IMR-90 (cell line): Measurements from ENCODE around the gene PTX4. TPM values are rescaled to one million over a fixed set of nuclear protein-coding genes. Genes with fewer than 3 reads are reported as not detected.
A peak's percentile ranks its signal among the peaks of the same experiment; 100 is the strongest.

Source experiments
- ATAC-seq: fragments of 200-7000 bp; cut with Tn5 transposase; 2 replicates; pipeline ENCODE4 v1.9.1; 2020; ENCODE audit warnings: low read depth, mild to moderate bottlenecking, moderate library complexity
- BruUV-seq: library from RNA; stranded (reverse); fragments of 400-500 nt; replicated peaks from 2 replicates; lab custom pipeline; 2021; lab: Mats Ljungman, UMichigan
- CTCF ChIA-PET: fragments of 300-600 bp; formaldehyde crosslinking; extraction: SDS; loops from one replicate; lab custom pipeline; 2021; ENCODE audit warnings: antibody characterized with exemption; lab: Yijun Ruan, JAX
- POLR2A ChIA-PET: fragments of 300-600 bp; sonication (Branson Sonifier 250); formaldehyde crosslinking; loops from one replicate; lab custom pipeline; 2022; ENCODE audit warnings: antibody characterized with exemption; ENCODE audit not compliant: unreplicated experiment; lab: Charles Lee
- DNase-seq: peaks from one replicate; pipeline ENCODE4 v3.0.0; 2013
- H2AFZ ChIP-seq: replicated peaks from 2 replicates; pipeline ENCODE3; 2013; ENCODE audit warnings: low read length, mild to moderate bottlenecking; ENCODE audit not compliant: poor library complexity
- H2AK5ac ChIP-seq: 2 replicates; pipeline ENCODE4 v1.6.1; 2013; ENCODE audit warnings: low read depth, low read length, inconsistent platforms
- H2AK9ac ChIP-seq: replicated peaks from 2 replicates; pipeline ENCODE3; 2013; ENCODE audit warnings: mild to moderate bottlenecking, low read depth, low read length, moderate library complexity; ENCODE audit not compliant: poor library complexity
- H2BK120ac ChIP-seq: 2 replicates; pipeline ENCODE4 v1.6.1; 2013; ENCODE audit warnings: low read depth, low read length, inconsistent platforms
- H2BK15ac ChIP-seq: 3 replicates; pipeline ENCODE4 v1.6.1; 2013; ENCODE audit warnings: low read depth, low read length, inconsistent platforms
- H2BK20ac ChIP-seq: 2 replicates; pipeline ENCODE4 v1.6.1; 2013; ENCODE audit warnings: low read depth, mild to moderate bottlenecking, inconsistent platforms, low read length, moderate library complexity
- H2BK5ac ChIP-seq: 2 replicates; pipeline ENCODE4 v1.6.1; 2013; ENCODE audit warnings: mild to moderate bottlenecking, low read depth, low read length, inconsistent platforms; ENCODE audit not compliant: poor library complexity, severe bottlenecking
- H3K14ac ChIP-seq: replicated peaks from 2 replicates; pipeline ENCODE4 v1.6.1; 2013; ENCODE audit warnings: low read depth, low read length, inconsistent platforms
- H3K18ac ChIP-seq: 2 replicates; pipeline ENCODE4 v1.6.1; 2013; ENCODE audit warnings: low read depth, low read length, control low read depth
- H3K23ac ChIP-seq: 2 replicates; pipeline ENCODE4 v1.6.1; 2013; ENCODE audit warnings: low read depth, low read length, inconsistent platforms
- H3K27ac ChIP-seq: 2 replicates; pipeline ENCODE4 v1.5.1; 2013; ENCODE audit warnings: mild to moderate bottlenecking, control low read depth, low read length; ENCODE audit not compliant: insufficient read depth
- H3K27me3 ChIP-seq: 2 replicates; pipeline ENCODE4 v1.6.1; 2013; ENCODE audit warnings: low read length; ENCODE audit not compliant: control insufficient read depth, insufficient read depth
- H3K36me3 ChIP-seq: 2 replicates; pipeline ENCODE4 v1.6.1; 2013; ENCODE audit warnings: low read length, mixed read lengths; ENCODE audit not compliant: control insufficient read depth, insufficient read depth
- H3K4ac ChIP-seq: 2 replicates; pipeline ENCODE4 v1.6.1; 2013; ENCODE audit warnings: low read depth, low read length, inconsistent platforms
- H3K4me1 ChIP-seq: 2 replicates; pipeline ENCODE4 v1.6.1; 2013; ENCODE audit warnings: low read length, mixed read lengths; ENCODE audit not compliant: control insufficient read depth, insufficient read depth
- H3K4me2 ChIP-seq: 2 replicates; pipeline ENCODE4 v1.6.1; 2013; ENCODE audit warnings: low read depth, mild to moderate bottlenecking, control low read depth, low read length, moderate library complexity
- H3K4me3 ChIP-seq: 2 replicates; pipeline ENCODE4 v1.5.1; 2013; ENCODE audit warnings: low read depth, mild to moderate bottlenecking, control low read depth, low read length, moderate library complexity; ENCODE audit not compliant: insufficient read depth
- H3K56ac ChIP-seq: 2 replicates; pipeline ENCODE4 v1.6.1; 2013; ENCODE audit warnings: low read length, inconsistent platforms; ENCODE audit not compliant: insufficient read depth; ENCODE audit errors: extremely low read depth
- H3K79me1 ChIP-seq, 2 experiments: 2 replicates each; pipeline ENCODE4 v1.6.1; 2013; ENCODE audit warnings: low read length in 2 of 2, inconsistent platforms in 1 of 2, low read depth in 1 of 2
- H3K9ac ChIP-seq: 2 replicates; pipeline ENCODE4 v1.6.1; 2013; ENCODE audit warnings: low read depth, low read length, control low read depth
- H3K9me1 ChIP-seq: 2 replicates; pipeline ENCODE4 v1.6.1; 2013; ENCODE audit warnings: low read length, inconsistent platforms; ENCODE audit not compliant: insufficient read depth
- H3K9me3 ChIP-seq: 2 replicates; pipeline ENCODE4 v1.6.1; 2013; ENCODE audit warnings: low read length; ENCODE audit not compliant: control insufficient read depth, insufficient read depth
- H4K20me1 ChIP-seq: 2 replicates; pipeline ENCODE4 v1.6.1; 2013; ENCODE audit warnings: low read length, inconsistent platforms; ENCODE audit not compliant: insufficient read depth
- H4K5ac ChIP-seq: 2 replicates; pipeline ENCODE4 v1.6.1; 2013; ENCODE audit warnings: mild to moderate bottlenecking, low read depth, low read length, control low read depth
- H4K8ac ChIP-seq, 2 experiments: 2 replicates each; pipeline ENCODE4 v1.6.1; 2013; ENCODE audit warnings: low read depth in 2 of 2, low read length in 2 of 2, control low read depth in 1 of 2, inconsistent platforms in 1 of 2
- H4K91ac ChIP-seq: 2 replicates; pipeline ENCODE4 v1.6.1; 2013; ENCODE audit warnings: low read depth, low read length, inconsistent platforms; ENCODE audit not compliant: insufficient read depth
- CEBPB ChIP-seq: IDR thresholded peaks from 2 replicates; pipeline ENCODE4 v1.6.1; 2012; ENCODE audit warnings: low read depth, low read length, improper control_type of control experiment
- CHD1 ChIP-seq: IDR thresholded peaks from 2 replicates; pipeline ENCODE4 v1.6.1; 2012; ENCODE audit warnings: low read depth, low read length, improper control_type of control experiment
- CTCF ChIP-seq: conservative IDR thresholded peaks from 2 replicates; pipeline ENCODE4 v1.5.1; 2012; ENCODE audit warnings: mild to moderate bottlenecking, low read depth, low read length, improper control_type of control experiment
- FOS ChIP-seq: fragments of 150-350 bp; IDR thresholded peaks from 2 replicates; pipeline ENCODE4 v1.6.1; 2016; ENCODE audit warnings: low read depth, low read length
- MAFK ChIP-seq: IDR thresholded peaks from 2 replicates; pipeline ENCODE4 v1.6.1; 2012; ENCODE audit warnings: low read depth, low read length, improper control_type of control experiment
- MAZ ChIP-seq: IDR thresholded peaks from 2 replicates; pipeline ENCODE4 v1.6.1; 2012; ENCODE audit warnings: low read depth, mild to moderate bottlenecking, low read length, improper control_type of control experiment, moderate library complexity, borderline replicate concordance
- MXI1 ChIP-seq: IDR thresholded peaks from 2 replicates; pipeline ENCODE4 v1.6.1; 2012; ENCODE audit warnings: low read depth, mild to moderate bottlenecking, low read length, moderate library complexity, borderline replicate concordance
- NFE2L2 ChIP-seq: fragments of 150-350 bp; IDR thresholded peaks from 2 replicates; pipeline ENCODE4 v1.6.1; 2016; ENCODE audit warnings: low read depth, mild to moderate bottlenecking, low read length
- POLR2A ChIP-seq: IDR thresholded peaks from 2 replicates; pipeline ENCODE4 v1.6.1; 2012; ENCODE audit warnings: mild to moderate bottlenecking, low read depth, low read length
- RAD21 ChIP-seq: IDR thresholded peaks from 2 replicates; pipeline ENCODE4 v1.6.1; 2012; ENCODE audit warnings: low read length, improper control_type of control experiment
- RCOR1 ChIP-seq: IDR thresholded peaks from 2 replicates; pipeline ENCODE4 v1.6.1; 2012; ENCODE audit warnings: mild to moderate bottlenecking, low read length, improper control_type of control experiment; ENCODE audit not compliant: insufficient replicate concordance
- SMC3 ChIP-seq: fragments of 150-350 bp; IDR thresholded peaks from 2 replicates; pipeline ENCODE4 v1.6.1; 2016; ENCODE audit warnings: low read depth, mild to moderate bottlenecking, antibody characterized with exemption, low read length, moderate library complexity
- whole genome bisulfite sequencing, 2 experiments: methylation state at CpG; one replicate each; pipeline versions ENCODE4 v1.1.5 to v1.1.7; 2013; ENCODE audit warnings: missing lambda C conversion rate in 2 of 2; ENCODE audit not compliant: insufficient read length in 1 of 2; ENCODE audit errors: extremely low coverage in 2 of 2; 5-methylcytosine and 5-hydroxymethylcytosine counted together
- dilution Hi-C: fragments of 300-500 bp; cut with HindIII; formaldehyde crosslinking; loops from one replicate; pipeline ENCODE4 v1.14.3; 2018; ENCODE audit warnings: low sequenced_read_pairs; ENCODE audit not compliant: unreplicated experiment
- in situ Hi-C: fragments of 300-500 bp; cut with MboI; formaldehyde crosslinking; loops from 3 replicates; pipeline ENCODE4 v1.14.3; 2019; ENCODE audit warnings: low sequenced_read_pairs, inconsistent platforms, mixed read lengths
- intact Hi-C: fragments of 100-400 bp; cut with micrococcal nuclease; formaldehyde crosslinking; loops from 2 replicates; pipeline ENCODE4 v1.10.0; 2022
- polyA plus RNA-seq, 3 experiments: library from polyadenylated mRNA; depleted of rRNA; stranded (reverse); fragments of >200 nt; gene quantifications; 2 replicates each; pipeline ENCODE4 v1.2.3, GENCODE V29; 2012; ENCODE audit warnings: low replicate concordance in 1 of 3
- total RNA-seq: library from RNA; depleted of rRNA; stranded (reverse); fragments of >200 nt; gene quantifications from 2 replicates; pipeline ENCODE4 v1.2.3, GENCODE V29; 2012
- TF ChIP-seq, protein P1 (sequence below): fragments of 150-350 bp; IDR thresholded peaks from 2 replicates; pipeline ENCODE4 v1.6.1; 2016; ENCODE audit warnings: low read depth, mild to moderate bottlenecking, low read length, moderate library complexity, borderline replicate concordance

The PTX4 gene
- total and polyA plus RNA-seq, 2 of the 4 experiments (the other 2 are of a cell fraction): 0.07 TPM; not detected in 1

GRCh38 chr16:1527836-1528811, 39.4 kb upstream of the PTX4 start:
- POLR2A ChIA-PET: no interaction called here

More at GRCh38 chr16:1527836-1528811, 39.4 kb upstream of the PTX4 start:
- peak overlapping the region; percentile 14 for H2AFZ ChIP-seq
- no peak for ATAC-seq
- H2BK120ac ChIP-seq: no peak overlapping the region
- 78% methylated on average over 20 of the region's 42 CpGs; no CpG with 5 or more reads in 1 of the 2 experiments for WGBS, 2 experiments
- no peaks in the 10 kb centered on the region for H3K27me3 ChIP-seq
- no TSS peak for BruUV-seq
- peaks cover 2% of the 10 kb centered on the region for H3K4me1 ChIP-seq
- intact Hi-C loops (no loop called here), in situ Hi-C loops (no loop called here), dilution Hi-C loops (no loop called here)
- no peaks in the 10 kb centered on the region for H3K9me3 ChIP-seq
- H4K5ac ChIP-seq: no peak overlapping the region
- CTCF ChIA-PET: no interaction called here
- no peak overlapping the region for H4K91ac ChIP-seq
- H3K36me3 ChIP-seq: peaks cover 4% of the 10 kb centered on the region; the same call in 1 of the 2 replicates
- DNase-seq: no peak
- no peaks in the 10 kb centered on the region; a peak in 1 of 4 replicates for H3K79me1 ChIP-seq
- H2AK5ac ChIP-seq: no peak overlapping the region
- TF ChIP-seq RCOR1 (no peak), CHD1 (no peak), NFE2L2 (no peak), RAD21 (no peak), POLR2A (no peak), MAZ (no peak), FOS (no peak), SMC3 (no peak), CTCF (no peak), CEBPB (no peak), MAFK (no peak), MXI1 (no peak)
- TF ChIP-seq, protein P1, sequence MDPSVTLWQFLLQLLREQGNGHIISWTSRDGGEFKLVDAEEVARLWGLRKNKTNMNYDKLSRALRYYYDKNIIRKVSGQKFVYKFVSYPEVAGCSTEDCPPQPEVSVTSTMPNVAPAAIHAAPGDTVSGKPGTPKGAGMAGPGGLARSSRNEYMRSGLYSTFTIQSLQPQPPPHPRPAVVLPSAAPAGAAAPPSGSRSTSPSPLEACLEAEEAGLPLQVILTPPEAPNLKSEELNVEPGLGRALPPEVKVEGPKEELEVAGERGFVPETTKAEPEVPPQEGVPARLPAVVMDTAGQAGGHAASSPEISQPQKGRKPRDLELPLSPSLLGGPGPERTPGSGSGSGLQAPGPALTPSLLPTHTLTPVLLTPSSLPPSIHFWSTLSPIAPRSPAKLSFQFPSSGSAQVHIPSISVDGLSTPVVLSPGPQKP: no peak
- H4K8ac ChIP-seq: no peak overlapping the region
- no peak overlapping the region for H3K4ac ChIP-seq
- H2BK15ac ChIP-seq: no peak overlapping the region
- H3K4me3 ChIP-seq: no peak overlapping the region
- no peak overlapping the region for H3K18ac ChIP-seq
- H2BK20ac ChIP-seq: no peak overlapping the region
- no peak overlapping the region for H3K14ac ChIP-seq
- no peak overlapping the region for H3K23ac ChIP-seq
- no peak overlapping the region for H3K9ac ChIP-seq
- no peaks in the 10 kb centered on the region for H4K20me1 ChIP-seq
- H3K9me1 ChIP-seq: peaks cover 4% of the 10 kb centered on the region
- H2AK9ac ChIP-seq: no peak overlapping the region
- no peak overlapping the region for H3K56ac ChIP-seq
- no peak overlapping the region for H3K4me2 ChIP-seq
- H3K27ac ChIP-seq: no peak overlapping the region
- no peak overlapping the region for H2BK5ac ChIP-seq
